ENCODE data around the gene TPBGL. TPM values are rescaled to one million over a fixed set of nuclear protein-coding genes. Genes with fewer than 3 reads are reported as not detected.

TPBGL gene
- polyA plus RNA-seq, 3 donors = not detected

GRCh38 chr11:75203138-75203537, 37.4 kb upstream of the TPBGL start:
- DNase-seq = no peak
- intact Hi-C loops (cut with micrococcal nuclease) = no loop called here
- H3K27ac ChIP-seq (ENCODE audit: low read depth in 1 of 2, low read length in 2 of 2) = no peak overlapping the region
- H3K27ac Mint-ChIP-seq = no peak overlapping the region
- H3K27me3 ChIP-seq (ENCODE audit: control insufficient read depth in 2 of 2, insufficient read depth in 2 of 2, low read length in 2 of 2) = peaks cover 0 to 4% of the 10 kb centered on the region in 2 donors
- no peak overlapping the region for H3K4me3 ChIP-seq (replicated peaks in 1 of 3; ENCODE audit: low read depth in 2 of 3, low read length in 3 of 3)
- 96% methylated on average over 9 of the region's 13 CpGs for WGBS (ENCODE audit: insufficient coverage)
- H4K20me1 ChIP-seq (ENCODE audit: insufficient read depth, low read length) = no peaks in the 10 kb centered on the region
- no peaks in the 10 kb centered on the region for H3K4me1 ChIP-seq (ENCODE audit: control insufficient read depth in 1 of 2, insufficient read depth in 2 of 2, low read length in 2 of 2)
- no peaks in the 10 kb centered on the region for H3K9me3 ChIP-seq (replicated peaks in 1 of 2; ENCODE audit: control insufficient read depth in 1 of 2, insufficient read depth in 1 of 2, low read length in 2 of 2)
- no peak overlapping the region for H2AFZ ChIP-seq (ENCODE audit: insufficient read depth, low read depth, low read length, poor library complexity, severe bottlenecking)
- H3K79me2 ChIP-seq (ENCODE audit: insufficient read depth, low read length) = no peaks in the 10 kb centered on the region
- no peaks in the 10 kb centered on the region for H3K9me3 Mint-ChIP-seq
- H3K4me3 Mint-ChIP-seq = no peak overlapping the region
- TF ChIP-seq CTCF (IDR thresholded peaks at IDR 0.05) = no peak
- no peaks in the 10 kb centered on the region for H3K4me1 Mint-ChIP-seq
- H3K36me3 Mint-ChIP-seq = no peaks in the 10 kb centered on the region
- no peak overlapping the region for H3K4me2 ChIP-seq (replicated peaks; ENCODE audit: extremely low read depth, low read length, poor library complexity, severe bottlenecking)
- peaks cover 16 to 20% (median 16%) of the 10 kb centered on the region in 3 donors for H3K27me3 Mint-ChIP-seq (ENCODE audit: low read depth in 3 of 3)
- no peak overlapping the region for H3K9ac ChIP-seq (ENCODE audit: insufficient read depth, low read length, poor library complexity, severe bottlenecking)
- H3K36me3 ChIP-seq (replicated peaks in 1 of 2; ENCODE audit: control insufficient read depth in 1 of 2, insufficient read depth in 2 of 2, low read length in 2 of 2) = no peaks in the 10 kb centered on the region

- intact Hi-C loops (cut with micrococcal nuclease) = no loop called here
- Mint-ChIP-seq H3K27ac (peak overlapping the region in 1 of 7 donors; percentile 28), H3K4me1 (no peaks in the 10 kb centered on the region), H3K4me3 (no peak overlapping the region), H3K27me3 (ENCODE audit: low read depth in 3 of 3) (peaks cover 15 to 19% (median 16%) of the 10 kb centered on the region in 3 donors), H3K36me3 (no peaks in the 10 kb centered on the region), H3K9me3 (no peaks in the 10 kb centered on the region)
- Histone ChIP-seq H3K4me3 (replicated peaks in 1 of 3; ENCODE audit: low read depth in 2 of 3, low read length in 3 of 3) (no peak overlapping the region), H4K20me1 (ENCODE audit: insufficient read depth, low read length) (no peaks in the 10 kb centered on the region), H3K27me3 (ENCODE audit: control insufficient read depth in 2 of 2, insufficient read depth in 2 of 2, low read length in 2 of 2) (peaks cover 0 to 4% of the 10 kb centered on the region in 2 donors), H3K36me3 (replicated peaks in 1 of 2; ENCODE audit: control insufficient read depth in 1 of 2, insufficient read depth in 2 of 2, low read length in 2 of 2) (no peaks in the 10 kb centered on the region), H3K4me1 (ENCODE audit: control insufficient read depth in 1 of 2, insufficient read depth in 2 of 2, low read length in 2 of 2) (no peaks in the 10 kb centered on the region), H3K4me2 (replicated peaks; ENCODE audit: extremely low read depth, low read length, poor library complexity, severe bottlenecking) (no peak overlapping the region), H3K9me3 (replicated peaks in 1 of 2; ENCODE audit: control insufficient read depth in 1 of 2, insufficient read depth in 1 of 2, low read length in 2 of 2) (no peaks in the 10 kb centered on the region), H3K27ac (ENCODE audit: low read depth in 1 of 2, low read length in 2 of 2) (no peak overlapping the region), H3K9ac (ENCODE audit: insufficient read depth, low read length, poor library complexity, severe bottlenecking) (no peak overlapping the region), H3K79me2 (ENCODE audit: insufficient read depth, low read length) (no peaks in the 10 kb centered on the region), H2AFZ (ENCODE audit: insufficient read depth, low read depth, low read length, poor library complexity, severe bottlenecking) (no peak overlapping the region)
- TF ChIP-seq CTCF (IDR thresholded peaks at IDR 0.05) = no peak
- DNase-seq = no peak
- 100% methylated on average over 1 of the region's 2 CpGs for WGBS (ENCODE audit: insufficient coverage)
Measured at GRCh38 chr11:75203641-75204011, 36.9 kb upstream of the TPBGL start.

Data from CD14-positive monocyte (primary cell).